NOMO-1 treated with DMSO at 0.1 percent for 48 hours (cell line): ENCODE measurements around the gene FAF1.
"Not testable (repeated sequence)": the region's sequence is repeated elsewhere in the genome, so short reads cannot be mapped to it uniquely, and the experiment has no call there.

ENCODE experiments used
- DNase-seq: peaks from one replicate; lab custom pipeline; 2025; ENCODE audit not compliant: unreplicated experiment; lab: John Stamatoyannopoulos, UW

The FAF1 gene

DNA sequence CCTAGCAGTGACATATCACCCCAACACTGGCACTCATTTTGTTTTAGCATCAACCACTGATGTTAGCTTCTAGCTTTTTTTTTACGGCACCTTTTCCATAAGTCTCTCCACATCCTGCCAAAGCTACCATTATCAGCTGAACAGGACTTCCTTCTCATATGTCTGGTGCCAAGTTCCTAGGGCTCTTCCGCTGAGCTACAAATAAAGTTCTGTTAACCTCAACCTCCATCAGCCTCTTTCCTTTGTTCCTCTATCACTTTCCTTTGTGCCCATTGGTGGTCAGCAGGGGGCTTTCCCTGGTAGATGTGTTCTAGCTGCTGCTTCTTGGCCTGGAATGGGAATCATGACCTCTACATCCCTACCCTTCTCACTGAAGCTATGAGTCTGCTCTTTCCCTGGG is 163.8 kb downstream of the FAF1 start:
- no peak for DNase-seq

DNA sequence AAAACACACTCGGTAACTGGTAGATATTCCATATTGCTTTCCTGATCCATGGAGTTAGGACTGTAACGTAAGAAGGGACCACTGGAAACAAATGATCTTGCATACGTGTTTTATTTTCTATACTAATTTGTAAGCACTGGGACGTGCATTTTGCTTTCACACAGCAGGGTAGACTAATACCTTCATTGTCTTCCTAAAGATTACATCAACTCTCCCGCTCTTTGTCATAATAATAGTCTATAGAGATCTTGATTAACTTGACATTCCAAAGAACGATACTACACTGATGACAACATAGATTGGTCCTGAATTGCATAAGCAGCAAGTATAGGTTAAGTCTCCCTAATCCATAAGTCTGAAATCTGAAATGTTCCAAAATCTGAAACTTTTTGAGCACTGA is 166.5 kb downstream of the FAF1 start:
- no peak for DNase-seq

DNA sequence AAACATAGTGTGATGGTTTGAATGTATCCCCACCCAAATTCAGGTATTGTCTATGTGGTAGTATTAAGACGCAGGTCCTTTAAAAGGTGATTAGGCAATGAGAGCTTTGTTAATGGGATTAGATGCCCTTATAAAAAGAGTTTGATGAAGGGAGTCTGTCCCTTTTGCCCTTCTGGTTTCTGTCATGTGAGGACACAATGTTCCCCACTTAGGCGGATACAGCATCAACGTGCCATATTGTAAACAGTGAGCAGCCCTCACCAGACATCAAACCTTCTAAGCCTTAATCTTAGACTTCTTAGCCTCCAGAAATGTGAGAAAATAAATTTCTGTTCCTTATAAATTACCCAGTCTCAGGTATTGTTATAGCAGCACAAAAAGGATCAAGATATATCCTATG is 172.8 kb downstream of the FAF1 start:
- no peak for DNase-seq

DNA sequence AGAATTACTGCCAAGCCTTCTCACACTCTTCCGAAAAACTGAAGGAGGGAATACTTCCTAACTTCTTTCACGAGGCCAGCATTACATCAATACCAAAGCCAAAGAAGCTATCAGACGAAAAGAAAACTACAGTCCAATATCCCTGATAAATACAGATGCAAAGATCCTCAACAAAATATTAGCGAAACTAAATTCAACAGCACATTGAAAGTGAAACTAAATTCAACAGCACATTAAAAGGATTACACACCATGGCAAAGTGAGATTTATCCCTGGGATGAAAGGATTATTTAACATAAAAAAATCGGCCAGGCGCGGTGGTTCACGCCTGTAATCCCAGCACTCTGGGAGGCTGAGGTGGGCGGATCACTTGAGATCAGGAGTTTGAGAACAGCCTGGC is 176.8 kb downstream of the FAF1 start:
- DNase-seq = no peak

DNA sequence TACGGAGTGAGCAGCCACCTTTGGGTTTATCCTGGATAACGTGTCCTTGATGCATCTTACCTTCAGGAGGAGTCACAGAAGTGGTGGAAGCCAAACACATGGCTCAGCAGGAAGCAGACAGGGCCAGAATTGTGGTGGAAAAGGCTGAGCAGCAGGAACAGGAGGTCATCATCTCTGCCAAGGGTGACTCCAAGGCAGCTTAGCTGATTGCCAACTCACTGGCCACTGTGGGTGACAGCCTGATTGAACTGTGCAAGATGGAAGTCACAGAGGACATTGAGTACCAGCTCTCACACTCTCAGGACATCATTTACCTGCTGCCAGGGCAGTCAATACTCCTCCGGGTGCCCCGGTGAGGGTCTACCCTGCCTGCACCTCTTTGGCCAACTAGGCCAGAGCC is 179.3 kb downstream of the FAF1 start:
- DNase-seq = no peak

DNA sequence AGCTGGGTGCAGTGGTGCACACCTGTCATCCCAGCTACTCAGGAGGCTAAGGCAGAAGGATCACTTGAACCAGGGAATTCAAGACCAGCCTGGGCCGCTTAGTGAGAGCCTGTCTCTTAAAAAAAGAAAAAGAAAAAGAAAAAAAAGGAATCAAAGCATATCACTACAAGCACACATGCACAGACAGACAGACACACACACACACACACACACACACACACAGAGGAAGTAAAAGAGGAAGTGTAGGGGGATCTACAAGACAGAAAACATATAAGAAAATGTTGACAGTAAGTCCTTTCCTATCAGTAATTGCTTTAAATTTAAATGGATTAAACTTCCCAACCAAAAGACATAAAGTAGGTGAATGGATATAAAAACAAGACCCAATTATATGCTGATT is 180.3 kb downstream of the FAF1 start:
- DNase-seq = peak; percentile 34

DNA sequence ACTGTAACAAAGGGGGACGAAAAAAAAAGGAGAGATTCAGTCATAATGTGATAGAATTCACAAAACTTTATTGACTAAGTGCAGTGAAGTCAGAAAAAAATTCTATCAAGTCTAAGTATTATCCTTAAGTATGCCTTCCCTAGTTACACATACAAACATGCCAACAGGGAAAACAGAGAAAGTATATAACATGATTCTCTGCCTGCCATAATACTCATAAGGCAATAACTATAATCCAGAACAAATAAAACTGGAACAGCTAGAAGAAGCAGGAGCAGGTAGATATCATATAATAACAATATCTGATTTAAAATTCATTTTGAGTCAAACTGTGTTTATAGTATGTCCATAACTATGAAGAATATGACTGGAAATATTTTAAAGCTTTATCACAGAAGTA is 184.3 kb downstream of the FAF1 start:
- DNase-seq = no peak

DNA sequence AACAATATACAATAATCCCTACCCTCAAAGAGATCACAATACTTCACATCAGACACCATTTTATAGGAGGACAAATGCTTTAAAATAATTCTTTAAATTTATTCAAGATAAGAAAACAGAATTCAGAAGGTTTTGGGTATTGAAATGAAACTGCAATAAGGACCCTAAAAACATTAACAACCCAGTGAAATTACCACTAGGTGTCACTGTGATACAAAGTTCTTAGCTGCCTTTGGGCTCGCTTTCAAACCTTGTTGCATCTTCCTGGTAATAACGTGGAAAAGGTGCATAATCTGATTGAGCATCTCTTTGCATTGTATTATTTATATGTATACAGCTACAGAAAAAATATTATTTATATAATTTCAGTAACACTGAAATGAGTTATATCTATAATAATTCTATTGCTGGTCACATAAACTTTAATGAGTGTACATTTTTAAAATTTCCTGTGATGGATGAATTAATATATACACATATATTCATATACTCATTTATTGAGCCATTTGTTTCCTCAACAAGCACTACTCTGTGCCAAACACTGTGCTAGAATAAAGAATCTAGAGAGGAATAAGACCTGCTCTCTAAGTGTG is 185.2 kb downstream of the FAF1 start:
- DNase-seq = peak; percentile 43

DNA sequence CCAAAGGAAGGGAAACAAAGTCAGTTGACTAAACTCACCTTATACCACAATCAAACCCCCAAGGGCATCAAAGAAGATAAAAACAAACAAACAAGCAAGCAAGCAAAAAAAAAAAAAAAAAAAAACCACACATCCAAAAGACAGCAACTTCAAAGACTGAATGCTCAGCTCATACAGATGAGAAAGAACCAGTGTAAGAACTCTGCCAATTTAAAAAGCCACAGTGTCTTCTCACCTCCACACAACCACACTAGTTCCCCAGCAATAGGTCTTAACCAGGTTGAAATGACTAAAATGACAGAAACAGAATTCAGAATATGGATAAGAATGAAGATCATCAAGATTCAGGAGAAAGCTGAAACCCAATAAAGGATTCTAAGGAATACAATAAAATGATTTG is 193.4 kb downstream of the FAF1 start:
- DNase-seq = no peak

DNA sequence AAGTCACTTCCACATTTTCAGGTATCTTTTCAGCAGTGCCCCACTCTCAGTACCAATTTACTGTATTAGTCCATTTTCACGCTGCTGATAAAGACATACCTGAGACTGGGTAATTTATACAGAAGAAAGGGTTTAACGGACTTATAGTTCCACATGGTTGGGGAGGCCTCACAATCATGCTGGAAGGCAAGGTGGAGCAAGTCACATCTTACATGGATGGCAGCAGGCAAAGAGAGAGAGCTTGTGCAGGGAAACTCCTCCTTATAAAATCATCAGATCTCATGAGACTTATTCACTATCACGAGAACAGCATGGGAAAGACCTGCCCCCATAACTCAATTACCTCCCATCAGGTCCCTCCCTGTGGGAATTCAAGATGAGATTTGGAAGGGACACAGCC is 203.5 kb downstream of the FAF1 start:
- DNase-seq = not testable (repeated sequence)

DNA sequence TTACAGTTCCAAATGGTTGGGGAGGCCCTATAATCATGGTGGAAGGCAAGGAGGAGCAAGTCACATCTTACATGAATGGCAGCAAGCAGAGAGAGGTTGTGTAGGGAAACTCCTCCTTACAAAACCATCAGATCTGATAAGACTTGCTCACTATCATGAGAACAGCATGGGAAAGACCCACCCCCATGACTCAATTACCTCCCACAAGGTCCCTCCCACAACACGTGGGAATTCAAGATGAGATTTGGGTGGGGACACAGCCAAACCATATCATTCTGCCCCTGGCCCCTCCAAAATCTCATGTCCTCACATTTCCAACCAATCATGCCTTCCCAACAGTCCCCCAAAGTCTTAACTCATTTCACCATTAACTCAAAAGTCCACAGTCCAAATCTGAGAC is 205.3 kb downstream of the FAF1 start:
- not testable (repeated sequence) for DNase-seq

DNA sequence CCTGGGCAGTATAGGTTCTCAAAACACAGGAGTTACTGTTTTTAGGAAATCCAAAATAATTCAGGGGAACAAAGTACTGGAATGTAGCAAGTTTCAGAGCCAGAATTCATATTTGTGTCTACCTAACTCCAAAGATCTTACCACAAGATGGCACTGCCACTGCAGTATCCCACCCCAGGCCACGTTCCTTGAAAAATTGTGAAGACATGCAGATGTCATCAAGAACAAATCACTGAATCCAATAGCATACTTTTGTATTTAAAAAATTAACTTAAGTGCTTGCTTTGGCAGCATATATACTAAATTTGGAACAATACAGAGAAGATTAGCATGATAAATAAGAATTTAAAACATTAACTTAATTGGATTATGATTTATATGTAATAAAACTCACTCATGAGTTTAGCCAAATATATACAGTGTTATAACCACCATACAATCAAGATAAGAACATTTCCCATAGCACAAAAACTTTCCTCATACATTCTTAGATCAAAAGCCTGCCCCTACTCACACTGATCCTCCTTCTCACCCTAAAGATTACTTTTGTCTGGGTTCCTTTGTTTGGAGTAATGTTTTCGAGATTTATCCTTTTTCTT is 209.9 kb downstream of the FAF1 start:
- no peak for DNase-seq

DNA sequence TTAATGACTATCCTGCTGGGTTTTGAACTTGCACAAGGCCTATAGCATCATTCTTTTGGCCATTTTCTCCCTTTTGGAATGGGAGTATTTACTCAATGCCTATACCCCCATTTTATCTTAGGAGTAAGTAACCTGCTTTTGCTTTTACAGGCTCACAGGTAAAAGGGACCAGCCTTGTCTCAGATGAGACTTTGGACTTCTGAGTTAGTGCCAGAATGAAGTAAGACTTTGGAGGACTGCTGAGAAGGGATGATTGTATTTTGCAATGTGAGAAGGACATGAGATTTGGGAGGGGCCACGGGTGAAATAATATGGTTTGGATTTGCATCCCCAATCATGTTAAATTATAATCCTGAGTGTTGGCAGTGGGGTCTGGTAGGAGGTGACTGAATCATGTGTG is 212.7 kb downstream of the FAF1 start:
- DNase-seq = no peak

DNA sequence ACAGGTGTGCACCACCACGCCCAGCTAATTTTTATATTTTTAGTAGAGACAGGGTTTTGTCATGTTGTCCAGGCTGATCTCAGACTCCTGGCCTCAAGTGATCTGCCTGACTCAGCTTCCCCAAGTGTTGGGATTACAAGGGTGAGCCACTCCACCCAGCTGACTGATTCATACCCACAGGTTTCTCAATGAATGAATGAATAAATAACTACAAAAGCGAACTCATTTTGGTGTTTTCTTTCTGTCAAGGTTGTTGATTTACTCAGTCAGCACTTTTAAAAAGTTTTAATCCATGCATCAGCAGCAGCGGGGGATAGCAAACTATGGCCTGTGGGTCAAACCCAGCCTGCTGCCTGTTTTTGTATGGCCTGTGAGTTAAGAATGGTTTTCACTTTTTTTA is 217.5 kb downstream of the FAF1 start:
- DNase-seq = no peak

DNA sequence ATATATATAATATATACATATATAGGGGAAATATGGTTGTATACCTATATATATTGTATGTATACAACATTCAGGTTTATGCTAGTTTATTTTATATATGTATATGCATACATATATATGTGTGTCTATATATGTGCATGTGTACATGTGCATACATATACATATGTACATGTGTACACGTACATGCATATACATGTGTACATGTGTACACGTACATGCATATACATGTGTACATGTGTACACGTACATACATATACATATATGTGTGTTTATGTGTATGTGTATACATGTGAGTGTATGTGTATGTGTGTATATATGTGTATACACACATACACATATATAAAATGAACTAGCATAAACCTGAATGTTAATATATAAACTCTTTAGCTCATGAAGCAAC is 220.9 kb downstream of the FAF1 start:
- DNase-seq = no peak

DNA sequence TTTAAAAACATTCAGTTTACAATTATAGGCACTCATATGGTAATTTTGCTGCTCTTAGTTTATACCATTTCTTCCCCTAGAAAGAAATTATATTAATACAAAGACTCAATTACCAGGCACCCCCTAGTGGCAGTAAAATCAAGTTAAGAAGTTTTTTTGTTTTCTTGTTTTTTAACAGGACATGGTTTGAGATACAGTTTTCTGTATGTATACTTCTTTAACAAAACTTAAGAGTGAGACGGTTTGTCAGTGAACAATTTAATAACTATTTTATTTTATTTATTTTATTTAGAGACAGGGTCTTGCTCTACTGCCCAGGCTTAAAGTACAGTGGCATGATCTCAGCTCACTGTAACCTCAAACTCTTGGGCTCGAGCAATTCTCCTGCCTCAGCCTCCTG is 224.6 kb downstream of the FAF1 start:
- no peak for DNase-seq

DNA sequence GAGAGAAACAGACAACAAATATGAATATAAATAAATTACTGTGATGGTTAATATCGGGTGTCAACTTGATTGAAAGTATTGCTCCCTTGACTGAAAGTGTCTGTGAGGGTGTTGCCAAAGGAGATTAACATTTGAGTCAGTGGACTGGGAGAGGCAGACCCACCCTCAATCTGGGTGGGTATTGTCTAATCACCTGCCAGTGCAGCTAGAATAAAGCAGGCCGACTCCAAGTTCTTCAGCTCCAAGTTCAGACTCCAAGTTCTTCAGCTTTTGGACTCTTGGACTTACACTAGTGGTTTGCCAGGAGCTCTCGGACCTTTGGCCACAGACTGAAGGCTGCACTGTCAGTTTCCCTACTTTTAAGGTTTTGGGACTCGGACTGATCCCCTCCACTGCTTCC is 232.5 kb downstream of the FAF1 start:
- DNase-seq = not testable (repeated sequence)

DNA sequence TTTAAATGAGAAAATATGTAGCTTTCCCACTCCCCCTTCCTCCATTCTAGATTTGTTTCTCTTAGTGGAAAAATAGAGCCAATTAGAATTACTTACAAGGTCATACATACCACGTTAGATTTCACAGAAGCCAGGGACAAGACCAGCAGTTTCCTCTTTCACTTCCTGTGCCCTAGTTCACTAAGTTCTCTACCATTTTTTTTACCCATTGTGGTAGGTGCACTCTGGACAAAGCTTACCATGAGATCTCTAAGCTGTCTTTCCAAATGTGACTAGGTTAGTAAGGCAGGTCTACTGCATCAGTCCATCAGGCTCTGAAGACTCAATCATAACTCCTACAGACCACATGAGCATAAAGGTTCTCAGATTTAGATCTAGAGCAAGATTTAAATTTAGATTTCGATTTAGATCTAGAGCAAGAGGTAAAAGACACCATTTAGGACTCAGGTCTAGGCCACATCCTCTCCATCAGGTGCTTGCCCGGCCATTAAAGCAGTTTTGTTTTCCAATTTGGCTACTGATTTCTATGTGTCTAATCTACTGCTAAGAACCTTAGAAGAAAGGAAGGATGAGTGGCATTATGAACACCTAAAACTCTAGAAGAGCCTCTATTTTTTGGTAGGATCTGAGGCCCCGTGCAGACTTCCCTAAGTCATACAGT is 235.3 kb downstream of the FAF1 start:
- DNase-seq = peak; percentile 87

DNA sequence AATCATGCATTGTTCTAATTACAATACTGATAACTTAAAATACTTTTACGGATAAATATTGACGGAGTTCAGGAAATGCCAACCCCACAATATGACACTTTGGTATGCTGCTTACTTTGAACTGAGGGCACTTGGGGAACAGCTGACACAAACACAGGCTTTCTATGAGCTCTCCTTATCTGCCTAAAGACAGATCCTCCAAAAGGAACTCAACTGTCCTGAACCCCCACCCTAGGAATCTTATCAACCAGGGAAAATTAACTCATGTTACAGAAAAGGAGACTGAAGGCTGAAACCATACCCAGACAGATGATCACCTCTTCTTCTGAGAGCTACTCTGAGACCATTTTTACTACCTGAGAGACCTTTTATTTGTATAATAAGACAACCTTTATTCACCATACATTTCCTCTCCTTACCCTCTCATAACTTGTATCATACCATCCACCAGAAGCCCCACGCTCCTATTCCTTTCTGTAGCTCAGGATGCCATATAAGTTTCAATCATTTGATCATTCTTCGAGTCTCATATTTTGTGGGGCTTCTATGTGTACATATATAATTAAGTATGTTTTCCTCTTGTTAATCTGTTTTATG is 239.5 kb downstream of the FAF1 start:
- no peak for DNase-seq

DNA sequence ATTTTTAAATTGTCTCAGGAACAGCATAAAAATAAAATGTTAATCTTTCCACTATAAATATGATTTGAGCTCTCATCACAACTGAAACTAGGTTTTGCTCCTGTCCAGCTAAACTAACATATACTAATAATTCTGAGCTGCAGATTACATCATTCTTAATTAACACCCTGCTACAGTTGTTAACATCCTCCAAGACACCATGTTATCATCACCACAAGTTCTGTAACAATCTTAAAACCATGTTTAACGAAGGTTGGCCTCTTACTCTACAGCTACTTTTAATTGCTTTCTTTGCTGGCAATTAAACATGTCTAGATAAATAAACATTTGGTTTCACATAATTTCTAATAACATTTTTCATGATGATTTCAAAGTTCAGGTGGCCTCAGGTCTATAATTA is 240.9 kb downstream of the FAF1 start:
- no peak for DNase-seq

DNA sequence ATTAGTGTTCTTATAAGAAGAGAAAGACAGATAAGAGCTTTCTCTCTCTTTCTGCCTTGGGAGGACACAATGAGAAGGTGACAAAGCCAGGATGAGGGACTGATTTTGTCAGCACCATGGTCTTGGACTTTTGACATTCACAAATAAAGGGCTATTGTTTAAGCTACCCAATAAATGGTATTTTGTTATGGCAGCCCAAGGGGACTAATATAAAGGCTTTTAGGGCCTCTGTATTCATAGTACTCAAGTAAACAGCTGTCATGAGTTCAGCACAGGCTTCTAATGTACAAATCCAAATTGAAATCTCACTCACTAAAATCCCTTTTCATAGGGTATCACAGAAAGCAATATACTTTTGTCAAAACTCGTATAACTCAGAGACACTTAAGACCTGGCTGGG is 242.7 kb downstream of the FAF1 start:
- DNase-seq = no peak

DNA sequence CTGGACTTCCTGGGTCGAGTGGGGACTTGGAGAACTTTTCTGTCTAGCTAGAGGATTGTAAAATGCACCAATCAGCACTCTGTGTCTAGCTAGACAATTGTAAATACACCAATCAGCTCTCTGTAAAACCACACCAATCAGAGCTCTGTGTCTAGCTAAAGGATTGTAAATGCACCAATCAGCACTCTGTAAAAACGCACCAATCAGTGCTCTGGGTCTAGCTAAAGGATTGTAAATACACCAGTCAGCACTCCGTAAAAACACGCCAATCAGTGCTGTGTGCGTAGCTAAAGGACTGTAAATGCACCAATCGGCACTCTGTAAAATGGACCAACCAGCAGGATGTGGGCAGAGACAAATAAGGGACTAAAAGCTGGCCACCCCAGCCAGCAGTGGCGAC is 243.6 kb downstream of the FAF1 start:
- DNase-seq = not testable (repeated sequence)
